Measurements from ENCODE around the gene FBXL2.

DNA sequence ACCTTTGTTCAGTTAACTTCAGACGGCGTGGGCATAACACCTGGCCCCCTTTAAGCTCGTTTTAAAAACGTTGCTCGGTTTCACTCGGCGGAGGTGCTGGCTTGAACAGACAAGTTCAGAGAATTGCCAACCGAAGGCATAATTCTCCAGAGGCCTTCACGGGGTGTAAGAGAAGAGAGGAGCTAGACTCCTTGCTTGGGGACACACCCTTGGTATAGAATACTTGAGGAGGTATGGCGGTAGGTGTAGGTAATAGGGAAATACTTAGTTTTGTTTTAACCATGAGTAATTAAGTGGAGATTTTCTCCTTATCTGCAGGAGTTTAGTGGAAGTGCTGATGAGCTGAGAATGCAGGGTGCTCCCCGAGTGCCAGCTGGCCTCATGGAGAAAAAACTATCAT, 921 bp downstream of the FBXL2 start:
- TF ChIP-seq, protein P1, sequence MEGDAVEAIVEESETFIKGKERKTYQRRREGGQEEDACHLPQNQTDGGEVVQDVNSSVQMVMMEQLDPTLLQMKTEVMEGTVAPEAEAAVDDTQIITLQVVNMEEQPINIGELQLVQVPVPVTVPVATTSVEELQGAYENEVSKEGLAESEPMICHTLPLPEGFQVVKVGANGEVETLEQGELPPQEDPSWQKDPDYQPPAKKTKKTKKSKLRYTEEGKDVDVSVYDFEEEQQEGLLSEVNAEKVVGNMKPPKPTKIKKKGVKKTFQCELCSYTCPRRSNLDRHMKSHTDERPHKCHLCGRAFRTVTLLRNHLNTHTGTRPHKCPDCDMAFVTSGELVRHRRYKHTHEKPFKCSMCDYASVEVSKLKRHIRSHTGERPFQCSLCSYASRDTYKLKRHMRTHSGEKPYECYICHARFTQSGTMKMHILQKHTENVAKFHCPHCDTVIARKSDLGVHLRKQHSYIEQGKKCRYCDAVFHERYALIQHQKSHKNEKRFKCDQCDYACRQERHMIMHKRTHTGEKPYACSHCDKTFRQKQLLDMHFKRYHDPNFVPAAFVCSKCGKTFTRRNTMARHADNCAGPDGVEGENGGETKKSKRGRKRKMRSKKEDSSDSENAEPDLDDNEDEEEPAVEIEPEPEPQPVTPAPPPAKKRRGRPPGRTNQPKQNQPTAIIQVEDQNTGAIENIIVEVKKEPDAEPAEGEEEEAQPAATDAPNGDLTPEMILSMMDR (IDR thresholded peaks at IDR 0.05), result no peak
- no peak for TF ChIP-seq EP300 (IDR thresholded peaks at IDR 0.05)
